ENCODE results near the gene ZNF385B. TPM values are rescaled to one million over a fixed set of nuclear protein-coding genes. Genes with fewer than 3 reads are reported as not detected.

Gene ZNF385B
- total and polyA plus RNA-seq, 2 donors from 2014 or later = 5.9 to 10.9 TPM

- Histone ChIP-seq H3K9me3 (ENCODE audit: control insufficient read depth in 2 of 3, insufficient read depth in 1 of 3, low read length in 3 of 3) (no peaks in the 10 kb centered on the region), H3K4me3 (ENCODE audit: low read length in 3 of 3) (no peak overlapping the region), H3K27me3 (ENCODE audit: control insufficient read depth, insufficient read depth, low read length) (no peaks in the 10 kb centered on the region), H3K9ac (ENCODE audit: low read length in 3 of 3) (no peak overlapping the region), H3K27ac (ENCODE audit: low read depth in 2 of 2, low read length in 2 of 2) (no peak overlapping the region), H3K36me3 (ENCODE audit: control insufficient read depth in 2 of 3, insufficient read depth in 3 of 3, low read length in 3 of 3) (no peaks in the 10 kb centered on the region), H3K4me1 (ENCODE audit: control insufficient read depth in 2 of 3, insufficient read depth in 2 of 3, low read depth in 1 of 3, low read length in 3 of 3) (peaks cover 0 to 7% (median 0%) of the 10 kb centered on the region in 3 donors)
- DNase-seq (no peak), FAIRE-seq (no peak)
- intact Hi-C loops (cut with DNase I) = no loop called here
- no peak for TF ChIP-seq CTCF (IDR thresholded peaks at IDR 0.05; ENCODE audit: borderline replicate concordance, extremely low read depth, insufficient read depth)
Observed at GRCh38 chr2:179512281-179513035, 349.0 kb downstream of the ZNF385B start.

- FAIRE-seq (no peak), DNase-seq (no peak)
- H3K27me3 ChIP-seq (ENCODE audit: control insufficient read depth, insufficient read depth, low read length) = no peaks in the 10 kb centered on the region
- H3K4me3 ChIP-seq (ENCODE audit: low read length in 3 of 3) = no peak overlapping the region
- no peak overlapping the region for H3K9ac ChIP-seq (ENCODE audit: low read length in 3 of 3)
- no peak for TF ChIP-seq CTCF (IDR thresholded peaks at IDR 0.05; ENCODE audit: borderline replicate concordance, extremely low read depth, insufficient read depth)
- intact Hi-C loops (cut with DNase I) = no loop called here
- H3K9me3 ChIP-seq (ENCODE audit: control insufficient read depth in 2 of 3, insufficient read depth in 1 of 3, low read length in 3 of 3) = no peaks in the 10 kb centered on the region
- no peaks in the 10 kb centered on the region for H3K36me3 ChIP-seq (ENCODE audit: control insufficient read depth in 2 of 3, insufficient read depth in 3 of 3, low read length in 3 of 3)
- peaks cover 0 to 7% (median 0%) of the 10 kb centered on the region in 3 donors for H3K4me1 ChIP-seq (ENCODE audit: control insufficient read depth in 2 of 3, insufficient read depth in 2 of 3, low read depth in 1 of 3, low read length in 3 of 3)
- no peak overlapping the region for H3K27ac ChIP-seq (ENCODE audit: low read depth in 2 of 2, low read length in 2 of 2)
Observed at GRCh38 chr2:179511105-179511789, 350.2 kb downstream of the ZNF385B start.

GRCh38 chr2:179495315-179495714 lies 366.1 kb downstream of the ZNF385B start:
- H3K4me1 ChIP-seq (ENCODE audit: control insufficient read depth in 2 of 3, insufficient read depth in 2 of 3, low read depth in 1 of 3, low read length in 3 of 3) = no peaks in the 10 kb centered on the region
- no peak overlapping the region for H3K9ac ChIP-seq (ENCODE audit: low read length in 3 of 3)
- H3K9me3 ChIP-seq (ENCODE audit: control insufficient read depth in 2 of 3, insufficient read depth in 1 of 3, low read length in 3 of 3) = peaks cover 0 to 5% (median 0%) of the 10 kb centered on the region in 3 donors
- no peak for DNase-seq
- H3K27me3 ChIP-seq (ENCODE audit: control insufficient read depth, insufficient read depth, low read length) = no peaks in the 10 kb centered on the region
- no peak for FAIRE-seq
- H3K36me3 ChIP-seq (ENCODE audit: control insufficient read depth in 2 of 3, insufficient read depth in 3 of 3, low read length in 3 of 3) = no peaks in the 10 kb centered on the region
- no peak overlapping the region for H3K4me3 ChIP-seq (ENCODE audit: low read length in 3 of 3)
- no peak overlapping the region for H3K27ac ChIP-seq (ENCODE audit: low read depth in 2 of 2, low read length in 2 of 2)
- intact Hi-C loops (cut with DNase I) = no loop called here
- TF ChIP-seq CTCF (IDR thresholded peaks at IDR 0.05; ENCODE audit: borderline replicate concordance, extremely low read depth, insufficient read depth) = no peak
